Activated CD4-positive, alpha-beta T cell treated with anti-CD3 and anti-CD28 coated beads for 36 hours (primary cell): ENCODE data around the gene OBSCN. TPM values are rescaled to one million over a fixed set of nuclear protein-coding genes. Genes with fewer than 3 reads are reported as not detected.

Experiments
- ATAC-seq: fragments of 200-7000 bp; cut with Tn5 transposase; one replicate; pipeline ENCODE4 v1.10.0; 2021; ENCODE audit warnings: mild to moderate bottlenecking, moderate library complexity
- CTCF ChIA-PET: fragments of 350-600 bp; sonication (Branson Sonifier 250); formaldehyde crosslinking; loops from one replicate; lab custom pipeline; 2021; ENCODE audit warnings: antibody characterized with exemption; lab: Charles Lee
- POLR2A ChIA-PET: fragments of 350-600 bp; sonication (Branson Sonifier 250); formaldehyde crosslinking; loops from one replicate; lab custom pipeline; 2021; ENCODE audit warnings: antibody characterized with exemption, inconsistent platforms; lab: Charles Lee
- DNase-seq: peaks from one replicate; pipeline ENCODE4 v3.0.0-alpha.2; 2020
- H3K27ac Mint-ChIP-seq: one replicate; pipeline ENCODE4 v1.8.0; 2021; ENCODE audit warnings: mixed read lengths
- H3K27me3 Mint-ChIP-seq: one replicate; pipeline ENCODE4 v1.8.0; 2021; ENCODE audit warnings: mixed read lengths
- H3K36me3 Mint-ChIP-seq: one replicate; pipeline ENCODE4 v1.8.0; 2021; ENCODE audit warnings: low read depth, mixed read lengths
- H3K4me1 Mint-ChIP-seq: one replicate; pipeline ENCODE4 v1.8.0; 2021; ENCODE audit warnings: mixed read lengths
- H3K4me3 Mint-ChIP-seq: one replicate; pipeline ENCODE4 v1.8.0; 2021; ENCODE audit warnings: mild to moderate bottlenecking, moderate library complexity, mixed read lengths
- H3K9me3 Mint-ChIP-seq: one replicate; pipeline ENCODE4 v1.8.0; 2021; ENCODE audit warnings: low read depth, mixed read lengths
- intact Hi-C, 2 experiments: fragments of 100-400 bp; cut with DNase I in 1 of 2; cut with micrococcal nuclease in 1 of 2; formaldehyde crosslinking; loops; one replicate each; pipeline versions ENCODE4 v1.14.2 to v1.15.1; 2022 to 2024; cut with DNase I, micrococcal nuclease
- total RNA-seq, 2 experiments: library from RNA; stranded (reverse); gene quantifications; one replicate each; pipeline ENCODE4 v1.2.3, GENCODE V29; 2021

Gene OBSCN
- total RNA-seq, 2 experiments from 2014 or later: 20.0 to 20.5 TPM

- intact Hi-C loops: no loop called here
- no peak overlapping the region for H3K27ac Mint-ChIP-seq
- DNase-seq (no peak), ATAC-seq (no peak)
- ChIA-PET CTCF (no interaction called here), POLR2A (no interaction called here)
- no peak overlapping the region for H3K4me3 Mint-ChIP-seq
- H3K9me3 Mint-ChIP-seq: no peaks in the 10 kb centered on the region
- no peaks in the 10 kb centered on the region for H3K36me3 Mint-ChIP-seq
- no peaks in the 10 kb centered on the region for H3K27me3 Mint-ChIP-seq
- no peaks in the 10 kb centered on the region for H3K4me1 Mint-ChIP-seq
Measured at GRCh38 chr1:228366062-228366865, 158.4 kb downstream of the OBSCN start.

- Mint-ChIP-seq H3K27me3 (no peaks in the 10 kb centered on the region), H3K4me1 (no peaks in the 10 kb centered on the region), H3K36me3 (no peaks in the 10 kb centered on the region), H3K27ac (no peak overlapping the region), H3K9me3 (no peaks in the 10 kb centered on the region), H3K4me3 (no peak overlapping the region)
- DNase-seq (no peak), ATAC-seq (no peak)
- CTCF ChIA-PET: interaction anchor here (0.6 kb wide), 1 partner anchor 39 kb away, joined by 3 read pairs; no protein-coding TSS in a partner anchor
- intact Hi-C loops: no loop called here
- POLR2A ChIA-PET: no interaction called here
Measured at GRCh38 chr1:228366866-228367741, 159.3 kb downstream of the OBSCN start.

- no peak for ATAC-seq
- no peak overlapping the region for H3K4me3 Mint-ChIP-seq
- H3K36me3 Mint-ChIP-seq: no peaks in the 10 kb centered on the region
- no peaks in the 10 kb centered on the region for H3K4me1 Mint-ChIP-seq
- ChIA-PET POLR2A (no interaction called here), CTCF (interaction anchor here (0.6 kb wide), 1 partner anchor 256 kb away, joined by 3 read pairs; no protein-coding TSS in a partner anchor)
- no peak for DNase-seq
- no peaks in the 10 kb centered on the region for H3K27me3 Mint-ChIP-seq
- H3K9me3 Mint-ChIP-seq: no peaks in the 10 kb centered on the region
- intact Hi-C loops: no loop called here
- no peak overlapping the region for H3K27ac Mint-ChIP-seq
Measured at GRCh38 chr1:228367798-228368791, 160.3 kb downstream of the OBSCN start.

- DNase-seq (no peak), ATAC-seq (no peak)
- no peak overlapping the region for H3K4me3 Mint-ChIP-seq
- no peaks in the 10 kb centered on the region for H3K4me1 Mint-ChIP-seq
- no peaks in the 10 kb centered on the region for H3K36me3 Mint-ChIP-seq
- no peak overlapping the region for H3K27ac Mint-ChIP-seq
- POLR2A ChIA-PET: no interaction called here
- CTCF ChIA-PET: no interaction called here
- H3K27me3 Mint-ChIP-seq: no peaks in the 10 kb centered on the region
- no peaks in the 10 kb centered on the region for H3K9me3 Mint-ChIP-seq
- intact Hi-C loops: no loop called here
Measured at GRCh38 chr1:228368801-228369607, 161.2 kb downstream of the OBSCN start.

GRCh38 chr1:228369608-228370438, 162.0 kb downstream of the OBSCN start:
- DNase-seq (no peak), ATAC-seq (no peak)
- H3K36me3 Mint-ChIP-seq: no peaks in the 10 kb centered on the region
- H3K27me3 Mint-ChIP-seq: no peaks in the 10 kb centered on the region
- no peak overlapping the region for H3K4me3 Mint-ChIP-seq
- intact Hi-C loops: no loop called here
- H3K4me1 Mint-ChIP-seq: no peaks in the 10 kb centered on the region
- POLR2A ChIA-PET: no interaction called here
- CTCF ChIA-PET: no interaction called here
- H3K27ac Mint-ChIP-seq: no peak overlapping the region
- no peaks in the 10 kb centered on the region for H3K9me3 Mint-ChIP-seq

GRCh38 chr1:228370439-228370940, 162.6 kb downstream of the OBSCN start:
- Mint-ChIP-seq H3K27ac (no peak overlapping the region), H3K4me3 (no peak overlapping the region), H3K36me3 (no peaks in the 10 kb centered on the region), H3K9me3 (no peaks in the 10 kb centered on the region), H3K27me3 (no peaks in the 10 kb centered on the region), H3K4me1 (no peaks in the 10 kb centered on the region)
- POLR2A ChIA-PET: no interaction called here
- CTCF ChIA-PET: interaction anchor here (1.0 kb wide), 1 partner anchor 157 kb away, joined by 3 read pairs; no protein-coding TSS in a partner anchor
- ATAC-seq (no peak), DNase-seq (no peak)
- intact Hi-C loops: no loop called here

GRCh38 chr1:228370941-228371740, 163.3 kb downstream of the OBSCN start:
- DNase-seq: no peak
- POLR2A ChIA-PET: no interaction called here
- H3K27ac Mint-ChIP-seq: no peak overlapping the region

GRCh38 chr1:228371741-228372182, 163.9 kb downstream of the OBSCN start:
- ChIA-PET CTCF (no interaction called here), POLR2A (no interaction called here)
- ATAC-seq (no peak), DNase-seq (no peak)
- no peaks in the 10 kb centered on the region for H3K4me1 Mint-ChIP-seq
- H3K9me3 Mint-ChIP-seq: no peaks in the 10 kb centered on the region
- intact Hi-C loops: no loop called here
- no peak overlapping the region for H3K4me3 Mint-ChIP-seq
- H3K27me3 Mint-ChIP-seq: no peaks in the 10 kb centered on the region
- H3K36me3 Mint-ChIP-seq: no peaks in the 10 kb centered on the region
- H3K27ac Mint-ChIP-seq: no peak overlapping the region

More at GRCh38 chr1:228370941-228371740, 163.3 kb downstream of the OBSCN start:
- CTCF ChIA-PET: interaction anchor here (1.0 kb wide), 1 partner anchor 158 kb away, joined by 3 read pairs; no protein-coding TSS in a partner anchor
- H3K27me3 Mint-ChIP-seq: no peaks in the 10 kb centered on the region
- H3K4me1 Mint-ChIP-seq: no peaks in the 10 kb centered on the region
- intact Hi-C loops: no loop called here
- H3K4me3 Mint-ChIP-seq: no peak overlapping the region
- no peaks in the 10 kb centered on the region for H3K9me3 Mint-ChIP-seq
- no peak for ATAC-seq
- no peaks in the 10 kb centered on the region for H3K36me3 Mint-ChIP-seq
